HG03097 (cell line): Measurements from ENCODE around the gene BSN.
"Not testable (repeated sequence)": the region's sequence is repeated elsewhere in the genome, so short reads cannot be mapped to it uniquely, and the experiment has no call there.

Experiments used
- ATAC-seq: cut with Tn5 transposase; IDR thresholded peaks from one replicate; pipeline ENCODE4 v1.9.1; 2021; ENCODE audit not compliant: unreplicated experiment, low FRiP score

Gene BSN

DNA sequence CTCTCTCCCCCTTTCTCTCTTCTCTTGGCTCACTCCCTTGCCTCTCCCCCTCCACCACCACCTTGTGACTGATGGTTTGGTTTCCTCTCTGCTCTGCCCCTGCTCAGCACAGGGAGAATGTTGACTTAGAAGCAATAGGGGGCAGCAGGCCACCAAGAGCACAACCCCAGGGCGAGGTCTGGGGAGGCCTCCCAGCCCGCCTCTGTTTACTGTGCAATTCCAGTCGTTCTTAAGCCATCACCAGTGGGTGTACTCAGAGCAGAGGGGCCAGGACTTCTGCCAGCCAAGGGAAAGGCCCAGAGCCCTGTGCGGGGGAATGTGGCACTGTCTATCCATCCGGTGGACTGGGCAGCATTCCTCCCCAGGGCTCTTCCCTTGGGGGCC lies 114.1 kb downstream of the BSN start:
- ATAC-seq, result no peak

DNA sequence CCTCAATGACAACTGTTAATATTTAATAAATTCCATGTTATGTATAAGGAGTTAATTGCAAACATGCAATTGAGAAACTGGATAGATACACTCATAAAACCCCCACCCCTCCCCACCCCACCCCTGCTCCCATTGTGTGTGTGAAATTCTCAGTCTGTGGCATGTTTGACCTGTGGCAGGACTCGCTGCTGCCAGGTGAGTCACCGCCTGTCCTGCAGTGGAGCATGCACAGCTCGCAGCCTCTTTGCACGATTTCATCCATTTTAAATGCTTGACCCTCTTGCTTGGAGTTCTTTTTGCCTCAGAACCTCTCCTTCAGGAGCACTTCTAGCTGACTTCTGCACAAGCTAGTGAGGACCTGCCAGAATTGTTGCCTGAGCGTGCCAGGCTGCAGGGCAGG lies 114.6 kb downstream of the BSN start:
- no peak for ATAC-seq

DNA sequence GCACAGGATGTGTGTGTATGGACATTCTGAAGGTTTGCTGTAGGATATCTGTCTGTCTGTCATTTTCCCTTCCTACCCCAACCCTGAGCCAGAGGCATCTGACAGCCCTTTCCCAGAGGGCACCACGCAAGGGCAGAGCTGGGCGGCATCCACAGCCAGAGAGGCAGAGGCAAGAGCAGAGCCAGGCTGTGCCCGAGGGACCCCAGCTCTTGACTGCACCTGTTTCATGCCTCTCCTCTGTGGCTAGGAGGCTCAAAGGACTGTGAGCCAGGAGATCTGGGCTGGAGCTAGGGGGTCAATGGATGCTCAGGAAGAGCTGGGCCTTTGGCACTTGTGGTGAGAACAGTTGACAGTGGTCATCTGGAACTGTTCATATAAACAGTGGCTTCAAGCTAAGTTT lies 115.1 kb downstream of the BSN start:
- ATAC-seq, result no peak

DNA sequence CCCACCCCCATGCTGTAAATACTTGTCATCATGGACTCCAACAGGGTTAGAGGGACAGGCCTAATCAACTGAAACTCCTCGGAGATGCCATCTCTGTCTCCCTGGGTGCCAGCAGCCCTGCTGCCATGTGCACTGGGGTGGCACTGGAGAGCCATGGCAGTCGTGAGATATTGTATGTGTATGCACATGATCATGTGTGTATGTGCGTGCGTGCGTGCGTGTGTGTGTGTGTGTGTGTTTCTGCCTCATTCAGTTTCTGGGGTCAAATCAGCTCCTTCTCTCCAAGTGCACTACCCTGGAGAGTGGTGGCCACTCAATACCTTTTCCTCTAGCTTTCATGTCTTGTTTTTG lies 116.6 kb downstream of the BSN start:
- no peak for ATAC-seq

DNA sequence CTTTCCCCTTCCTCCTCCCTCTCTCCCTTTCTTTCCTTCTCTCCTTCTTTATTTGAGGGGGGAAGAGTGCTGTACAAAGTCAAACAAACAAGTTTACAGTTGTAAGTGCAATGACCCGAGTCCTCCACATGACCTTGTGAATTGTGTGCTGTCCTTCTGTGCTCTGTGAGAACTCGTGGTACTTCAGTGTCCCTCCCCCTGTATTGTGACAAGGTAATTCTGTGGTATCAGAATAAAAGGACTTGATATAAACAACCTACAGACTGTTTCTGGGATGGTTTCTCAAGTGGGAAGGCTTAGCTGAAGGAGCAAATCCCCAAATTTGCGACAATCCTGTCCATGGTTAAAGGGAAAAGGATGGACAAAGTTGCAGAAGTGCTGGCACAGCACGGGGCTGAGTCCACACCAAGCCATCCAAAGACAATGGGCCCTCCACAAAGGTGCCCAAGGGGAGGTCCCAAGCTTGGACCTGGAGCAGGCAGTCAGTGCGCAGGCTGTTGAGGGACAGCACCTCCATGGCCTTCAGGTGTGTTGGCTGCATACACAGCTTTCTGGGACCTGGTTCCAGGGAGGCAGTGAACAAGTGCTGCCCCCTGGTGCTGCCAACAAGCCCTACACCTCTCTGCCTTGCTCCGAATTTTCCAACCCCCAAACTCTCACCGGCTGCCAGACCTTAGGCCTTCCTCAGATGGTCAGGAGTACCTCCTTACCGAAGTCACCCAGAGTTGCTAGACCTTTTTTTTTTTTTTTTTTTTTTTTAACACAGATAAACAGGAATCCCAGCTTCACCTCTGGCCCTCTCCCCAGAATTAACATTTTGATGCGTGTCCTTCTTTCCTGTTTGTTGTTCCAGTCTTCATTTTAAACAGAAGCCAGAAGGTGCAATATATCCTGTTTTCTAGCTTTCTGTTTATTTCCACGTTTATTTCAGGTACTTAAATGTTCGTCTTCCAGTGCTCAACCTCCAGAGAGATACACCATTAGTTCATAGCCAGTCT lies 117.3 kb downstream of the BSN start:
- ATAC-seq, result no peak

DNA sequence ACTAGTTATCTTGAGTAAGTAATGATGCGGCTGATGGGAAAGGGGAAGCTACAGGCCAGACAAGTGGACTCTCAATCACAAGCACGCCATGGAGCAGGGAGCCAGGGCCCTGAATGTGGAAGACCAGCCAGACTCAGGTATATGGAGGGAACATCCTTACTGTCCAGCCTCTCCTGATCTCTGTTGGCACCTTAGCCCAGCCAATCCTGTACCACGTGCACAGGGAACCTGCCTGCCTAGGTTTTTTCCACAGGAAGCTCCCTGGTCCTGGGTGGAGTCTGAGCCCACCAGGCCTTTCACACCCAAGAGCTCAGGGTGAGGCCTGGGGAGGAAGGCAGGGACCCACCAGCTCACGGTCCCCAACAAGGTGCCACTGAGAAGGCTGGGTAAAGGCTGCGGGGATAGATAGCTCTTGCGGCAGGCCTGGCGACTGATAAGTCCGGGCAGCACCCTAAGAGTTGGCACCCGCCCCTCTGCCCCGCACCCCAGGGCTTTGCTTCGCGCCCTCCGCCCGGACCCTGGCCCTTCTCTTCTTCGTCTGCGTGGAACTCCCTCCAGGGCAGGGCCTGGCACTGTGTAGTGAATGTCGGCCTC lies 118.9 kb downstream of the BSN start:
- ATAC-seq, result no peak

DNA sequence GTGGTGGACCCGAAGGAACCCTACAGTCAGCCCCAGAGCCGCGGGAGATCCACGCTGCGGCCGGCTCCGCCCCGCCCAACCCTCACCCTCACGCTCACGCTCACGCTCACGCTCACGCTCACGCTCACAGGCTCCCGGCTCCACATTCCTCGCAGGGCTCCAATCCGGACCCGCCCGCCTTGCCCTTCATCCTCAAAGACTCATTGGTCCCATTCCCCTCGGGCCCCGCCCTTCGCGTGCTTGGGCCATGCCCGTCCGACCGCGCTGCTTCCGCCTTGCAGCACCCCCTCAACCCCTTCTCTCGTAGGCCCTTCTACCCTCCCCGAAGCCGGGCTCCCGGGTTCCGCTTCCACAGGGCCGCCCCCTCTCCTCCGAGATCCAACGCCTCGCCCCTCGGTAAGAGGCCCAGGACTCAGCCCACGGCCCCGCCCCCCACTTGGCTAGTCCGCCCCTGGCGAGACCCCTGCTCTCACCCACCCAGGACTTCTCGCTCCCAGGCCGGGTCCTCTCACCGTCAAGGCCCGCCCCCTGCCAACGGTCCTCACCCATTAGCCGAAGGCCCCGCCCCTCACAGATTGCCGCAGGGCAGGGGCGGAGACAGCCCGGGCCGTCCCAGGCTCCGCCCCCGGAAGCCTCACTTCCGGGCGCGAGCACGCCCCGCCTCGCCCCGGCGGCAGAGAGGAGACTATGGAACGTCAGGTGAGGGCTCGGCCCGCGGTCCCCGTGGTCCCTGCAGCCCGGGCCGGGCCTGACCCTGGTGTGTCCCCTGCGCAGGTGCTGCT lies 119.6 kb downstream of the BSN start, which contains the start of gene APEH:
TSS of gene APEH (plus strand) at position 637 of the 782 bp plus-strand sequence. CDS start at position 688, 51 bp downstream.
- peak; percentile 72 for ATAC-seq

DNA sequence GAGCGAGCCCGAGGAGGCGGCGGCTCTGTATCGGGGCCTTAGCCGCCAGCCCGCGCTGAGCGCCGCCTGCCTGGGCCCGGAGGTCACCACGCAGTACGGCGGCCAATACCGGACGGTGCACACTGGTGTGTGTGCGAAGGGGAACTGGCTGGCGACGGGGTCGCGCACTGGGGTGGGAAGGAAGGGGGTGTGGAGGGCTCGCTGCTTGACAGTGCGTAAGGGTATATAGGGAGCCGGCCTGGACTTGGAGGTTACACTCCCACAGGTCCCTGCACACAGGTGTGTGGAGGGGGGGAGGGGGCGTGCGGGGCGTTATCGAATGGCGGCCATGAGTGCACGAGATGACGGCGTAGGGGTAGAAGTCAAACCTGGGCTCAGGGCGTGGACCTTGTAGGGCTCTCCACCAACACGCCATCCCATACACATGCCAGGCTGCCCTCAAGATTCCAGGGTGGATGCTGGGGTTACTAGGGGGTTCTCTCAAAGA lies 120.3 kb downstream of the BSN start:
- no peak for ATAC-seq

DNA sequence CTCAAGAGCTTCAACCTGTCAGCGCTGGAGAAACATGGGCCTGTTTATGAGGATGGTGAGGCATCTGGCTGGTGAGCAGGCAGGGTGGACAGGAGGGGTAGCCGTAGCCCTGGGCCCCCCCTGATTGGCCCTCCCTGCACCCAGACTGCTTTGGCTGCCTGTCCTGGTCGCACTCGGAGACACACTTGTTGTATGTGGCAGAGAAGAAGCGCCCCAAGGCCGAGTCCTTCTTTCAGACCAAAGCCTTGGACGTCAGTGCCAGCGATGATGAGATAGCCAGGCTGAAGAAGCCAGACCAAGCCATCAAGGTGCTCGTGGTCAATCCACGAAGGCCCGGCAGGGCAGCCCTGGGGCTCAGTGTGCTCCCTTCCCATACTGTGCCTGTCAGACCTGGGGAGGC lies 121.6 kb downstream of the BSN start:
- ATAC-seq, result no peak

DNA sequence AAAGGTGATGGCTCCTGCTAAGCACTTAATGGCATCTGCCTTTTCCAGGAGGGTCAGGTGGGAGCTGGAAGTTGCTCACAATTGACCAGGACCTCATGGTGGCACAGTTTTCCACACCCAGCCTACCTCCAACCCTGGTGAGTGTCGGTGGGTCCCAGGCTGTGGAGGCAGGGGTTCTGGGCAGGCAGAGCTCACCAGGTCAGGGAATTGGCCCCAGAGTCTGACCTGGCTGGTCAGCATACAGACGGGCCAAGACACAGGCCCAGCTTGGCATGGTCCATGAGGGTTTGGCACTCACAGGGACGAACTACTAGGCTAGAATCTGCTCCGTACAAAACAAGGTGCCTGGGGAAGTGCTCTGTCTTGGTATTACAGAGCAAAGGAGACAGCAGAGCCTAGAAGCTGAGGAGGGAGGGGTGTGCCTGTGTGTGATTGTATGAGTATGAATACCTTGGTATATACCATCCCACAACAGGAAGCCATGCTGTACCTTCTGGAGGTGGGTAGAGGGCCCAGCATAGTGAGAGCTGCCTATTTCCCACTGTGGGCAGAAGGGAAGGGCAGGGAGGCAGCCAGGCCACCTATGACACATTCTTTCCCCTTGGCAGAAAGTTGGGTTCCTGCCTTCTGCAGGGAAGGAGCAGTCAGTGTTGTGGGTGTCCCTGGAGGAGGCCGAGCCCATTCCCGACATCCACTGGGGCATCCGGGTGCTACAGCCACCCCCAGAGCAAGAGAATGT lies 126.4 kb downstream of the BSN start:
- ATAC-seq, result no peak

DNA sequence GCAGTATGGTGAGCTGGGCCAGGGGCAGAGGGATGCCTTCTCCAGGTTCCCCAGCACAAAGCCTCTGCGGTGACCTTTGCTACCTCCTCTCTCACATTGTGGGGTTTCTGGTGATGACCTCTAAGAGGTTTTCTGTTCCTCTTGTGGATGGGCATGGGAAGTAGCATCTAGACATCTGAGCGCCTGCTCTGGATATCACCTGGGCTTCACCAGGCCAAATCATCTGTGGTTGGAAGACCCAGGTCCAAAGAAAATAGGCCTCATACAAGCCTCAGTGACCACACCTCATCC lies 126.9 kb downstream of the BSN start:
- ATAC-seq, result no peak

DNA sequence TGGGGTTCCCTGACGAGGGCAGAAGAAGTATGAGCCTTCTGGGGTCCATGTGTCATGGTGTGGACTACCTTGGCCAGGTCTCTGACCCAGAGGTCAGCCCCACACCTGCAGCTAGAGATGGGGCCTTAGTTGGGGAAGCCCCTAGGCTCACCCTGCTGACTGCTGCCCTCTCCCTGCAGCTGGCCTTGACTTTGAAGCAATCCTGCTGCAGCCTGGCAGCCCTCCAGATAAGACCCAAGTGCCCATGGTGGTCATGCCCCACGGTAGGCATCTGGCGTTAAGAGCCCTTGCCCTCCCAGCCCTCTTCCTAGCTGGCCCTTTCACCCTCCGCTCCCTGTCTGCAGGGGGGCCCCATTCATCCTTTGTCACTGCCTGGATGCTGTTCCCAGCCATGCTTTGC lies 127.3 kb downstream of the BSN start:
- no peak for ATAC-seq

DNA sequence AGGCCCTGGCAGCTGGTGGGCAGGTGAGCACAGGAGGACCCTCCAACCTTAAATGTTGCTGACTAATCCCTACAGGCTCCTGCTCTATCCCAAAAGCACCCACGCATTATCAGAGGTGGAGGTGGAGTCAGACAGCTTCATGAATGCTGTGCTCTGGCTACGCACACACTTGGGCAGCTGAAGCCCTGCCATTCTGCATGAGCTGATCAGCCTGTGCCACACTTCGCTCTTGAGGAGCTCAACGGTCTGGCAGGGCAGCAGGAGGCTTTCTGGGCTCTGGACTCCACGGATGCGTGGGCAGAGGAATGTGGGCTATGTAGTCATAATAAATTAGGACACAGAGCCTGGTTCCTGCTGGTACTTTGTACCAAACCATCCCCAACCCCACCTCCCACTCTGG lies 128.9 kb downstream of the BSN start:
- ATAC-seq, result no peak

DNA sequence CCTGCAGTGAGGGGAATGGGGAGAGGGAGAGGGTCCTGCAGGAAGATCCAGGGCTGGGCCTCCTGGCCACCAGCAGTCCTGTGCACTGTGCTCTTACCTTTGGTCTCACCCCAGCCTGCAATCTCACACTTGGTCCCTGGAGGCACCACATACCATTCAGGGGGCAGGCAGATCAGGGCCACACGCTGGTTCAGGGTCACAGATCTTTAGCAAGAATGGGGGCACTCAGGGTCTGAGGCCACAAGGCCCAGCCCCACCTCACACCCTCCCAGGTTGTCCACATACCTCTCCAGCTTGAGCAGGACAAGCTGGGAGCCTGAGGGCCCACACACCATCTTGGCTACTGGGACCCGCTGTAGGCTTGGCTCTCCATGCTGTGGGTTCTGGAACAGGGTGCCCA lies 130.2 kb downstream of the BSN start:
- not testable (repeated sequence) for ATAC-seq

DNA sequence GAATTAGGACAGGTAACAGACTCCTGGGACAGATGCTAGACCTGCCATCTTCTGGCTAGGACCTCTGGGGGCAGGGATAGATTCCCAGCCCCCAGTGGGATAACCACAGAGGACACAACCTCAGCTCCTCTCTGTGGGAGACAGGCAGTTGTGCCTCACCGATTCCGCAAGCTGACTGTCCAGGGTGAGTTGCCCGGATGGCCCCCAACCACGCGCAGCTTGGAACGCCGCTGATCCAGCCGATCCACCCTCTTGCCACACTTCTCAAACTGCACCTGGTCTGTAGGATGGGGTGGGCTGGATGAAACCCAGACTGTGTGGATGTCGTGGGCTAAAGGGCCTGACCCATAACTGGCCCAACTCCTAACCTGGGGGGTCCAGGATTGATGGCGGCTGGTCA lies 130.8 kb downstream of the BSN start:
- not testable (repeated sequence) for ATAC-seq

DNA sequence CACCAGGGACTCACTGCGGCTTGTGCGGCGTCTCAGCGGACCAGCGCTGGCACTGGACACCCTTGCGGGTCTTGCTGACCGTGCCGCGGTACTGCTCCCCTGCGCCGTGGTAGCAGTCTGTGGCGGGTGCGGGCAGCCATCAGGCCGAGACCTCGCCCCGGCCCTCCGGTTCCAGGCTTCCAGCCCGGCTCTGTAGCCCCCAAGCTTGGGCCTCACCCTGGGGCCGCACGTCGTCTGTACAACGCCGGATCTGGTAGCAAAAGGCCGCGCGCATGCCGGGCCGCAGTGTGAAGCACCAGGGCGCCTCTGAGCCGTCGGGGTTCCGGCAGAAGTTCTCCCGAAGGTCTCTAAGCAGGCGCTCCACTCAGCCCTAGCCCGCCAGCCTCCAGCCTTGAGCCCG lies 131.6 kb downstream of the BSN start:
- ATAC-seq, result not testable (repeated sequence)

DNA sequence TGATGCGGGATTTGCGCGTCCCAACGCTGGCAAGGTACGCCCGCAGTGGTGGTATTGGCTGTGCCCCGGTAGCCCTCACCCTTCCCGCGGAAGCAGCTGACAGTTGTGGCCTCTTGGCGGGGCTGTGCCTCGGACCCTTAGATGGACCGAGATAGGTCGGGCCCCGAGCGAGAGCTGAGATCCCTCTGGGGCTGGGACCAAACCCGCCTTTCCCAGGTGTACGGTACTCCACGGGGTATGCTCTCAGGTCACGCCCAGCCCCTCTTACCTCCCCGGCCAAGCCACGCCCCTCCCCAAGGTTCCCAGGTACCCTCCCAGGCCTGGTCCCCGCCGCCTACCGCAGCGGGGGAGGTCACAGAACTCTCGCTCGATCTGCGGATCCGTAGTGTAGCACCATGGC lies 132.1 kb downstream of the BSN start:
- not testable (repeated sequence) for ATAC-seq

DNA sequence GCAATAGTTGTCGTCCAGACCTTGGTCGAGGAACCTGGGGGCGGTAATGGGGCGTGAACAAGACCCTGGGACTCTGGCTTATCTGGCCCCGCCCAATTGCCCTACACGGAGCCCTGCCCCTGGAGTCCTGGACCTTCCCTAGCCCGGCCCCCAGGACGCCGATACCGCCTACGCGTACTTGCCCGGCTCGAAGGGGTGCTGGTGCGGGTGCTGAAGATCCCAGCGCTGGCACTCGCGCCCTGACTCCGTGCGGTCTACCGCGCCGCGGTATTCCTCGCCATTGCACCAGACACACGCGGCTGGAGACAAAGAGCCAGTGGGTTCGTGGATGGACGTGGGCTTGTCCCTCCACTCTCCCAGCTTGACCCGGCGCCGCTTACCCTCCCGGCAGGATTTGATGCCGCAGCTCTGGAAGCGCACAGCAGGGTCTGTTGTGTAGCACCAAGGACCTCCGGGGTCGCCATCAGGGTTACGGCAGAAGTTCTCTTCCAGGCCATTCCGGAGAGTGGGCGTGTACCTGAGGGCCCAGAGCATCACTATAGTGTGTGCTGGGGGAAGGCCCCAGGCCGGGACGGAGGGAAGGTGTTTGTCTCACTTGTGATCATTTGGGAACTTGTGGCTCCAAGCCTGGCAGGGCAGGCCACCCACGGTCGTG lies 132.6 kb downstream of the BSN start:
- ATAC-seq, result not testable (repeated sequence)

DNA sequence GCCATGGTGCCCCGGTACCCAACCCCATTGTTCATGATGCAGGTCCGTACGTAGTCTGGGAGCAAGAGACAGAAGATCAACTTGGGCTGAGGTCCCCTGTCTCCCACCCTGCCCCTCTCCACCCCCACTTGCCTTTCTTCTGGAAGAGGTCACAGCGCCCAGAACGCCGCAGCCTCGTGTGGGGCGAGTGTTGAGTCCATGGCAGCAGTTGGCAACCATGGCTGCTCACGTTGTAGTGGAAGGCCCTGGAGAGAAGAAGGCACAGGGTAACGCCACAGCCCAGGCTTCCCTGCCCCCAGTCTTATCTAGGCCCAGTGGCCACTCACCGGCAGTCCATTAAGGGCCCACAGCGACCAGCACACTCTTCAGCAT lies 133.1 kb downstream of the BSN start:
- ATAC-seq, result not testable (repeated sequence)
